Left lung (tissue), 10 donors: ENCODE results near the gene UBE3C. TPM values are rescaled to one million over a fixed set of nuclear protein-coding genes. Genes with fewer than 3 reads are reported as not detected.
A peak's percentile ranks its signal among the peaks of the same experiment; 100 is the strongest.

Experiments
- ATAC-seq: fragments of 200-7000 bp; cut with Tn5 transposase; one replicate; pipeline ENCODE4 v1.9.1; 2020; ENCODE audit warnings: moderate library complexity
- DNase-seq, 4 donors: peaks; one replicate each; pipeline ENCODE4 v3.0.0-alpha.2; 2013 to 2020
- H3K27ac ChIP-seq, 2 donors: fragments of 200-600 bp; sonication (generic) in 1 of 2; one replicate each; pipeline versions ENCODE4 v1.5.0 to v1.8.0; 2020 to 2021
- H3K27me3 ChIP-seq, 2 donors: fragments of 200-600 bp; sonication (generic) in 1 of 2; one replicate each; pipeline versions ENCODE4 v1.5.0 to v1.8.0; 2020 to 2021
- H3K36me3 ChIP-seq, 2 donors: fragments of 200-600 bp; sonication (generic) in 1 of 2; one replicate each; pipeline versions ENCODE4 v1.5.0 to v1.8.0; 2020 to 2021
- H3K4me1 ChIP-seq, 2 donors: fragments of 200-600 bp; one replicate each; pipeline ENCODE4 v1.8.0; 2021
- H3K4me3 ChIP-seq, 2 donors: fragments of 200-600 bp; sonication (generic) in 1 of 2; one replicate each; pipeline versions ENCODE4 v1.5.0 to v1.8.0; 2020 to 2021; ENCODE audit warnings: mild to moderate bottlenecking in 1 of 2
- H3K9me3 ChIP-seq, 2 donors: fragments of 200-600 bp; sonication (generic) in 1 of 2; one replicate each; pipeline versions ENCODE4 v1.5.0 to v1.8.0; 2020 to 2021
- intact Hi-C, 2 donors: fragments of 100-400 bp; cut with DNase I; formaldehyde crosslinking; loops; one replicate each; pipeline versions ENCODE4 v1.11.2 to v1.14.2; 2022
- polyA plus RNA-seq, 6 donors: library from polyadenylated mRNA; unstranded; fragments of 120-200 nt; gene quantifications; one replicate each; pipeline ENCODE4 v1.2.1, GENCODE V29; 2013; ENCODE audit not compliant: insufficient read length in 6 of 6
- total RNA-seq, 2 donors: library from RNA; stranded (reverse); fragmentation: NEBNext Ultra II Directional; extraction: Animal tissue kit (Norgen Biotek cat#: 25700); gene quantifications; one replicate each; pipeline ENCODE4 v1.2.1, GENCODE V29; 2021
- TF ChIP-seq, protein P1 (sequence below), 2 donors: fragments of 200-600 bp; sonication (generic) in 1 of 2; IDR thresholded peaks; one replicate each; pipeline versions ENCODE4 v1.5.0 to v1.8.0; 2021; ENCODE audit warnings: antibody characterized with exemption in 2 of 2
- donor health status: DM: no; HTN: yes; CAD: no.
- donor health status: DM: no; HTN: no; CAD: no.

The UBE3C gene
- total and polyA plus RNA-seq, 8 donors = 38.4 to 68.9 (median 43.8) TPM

DNA sequence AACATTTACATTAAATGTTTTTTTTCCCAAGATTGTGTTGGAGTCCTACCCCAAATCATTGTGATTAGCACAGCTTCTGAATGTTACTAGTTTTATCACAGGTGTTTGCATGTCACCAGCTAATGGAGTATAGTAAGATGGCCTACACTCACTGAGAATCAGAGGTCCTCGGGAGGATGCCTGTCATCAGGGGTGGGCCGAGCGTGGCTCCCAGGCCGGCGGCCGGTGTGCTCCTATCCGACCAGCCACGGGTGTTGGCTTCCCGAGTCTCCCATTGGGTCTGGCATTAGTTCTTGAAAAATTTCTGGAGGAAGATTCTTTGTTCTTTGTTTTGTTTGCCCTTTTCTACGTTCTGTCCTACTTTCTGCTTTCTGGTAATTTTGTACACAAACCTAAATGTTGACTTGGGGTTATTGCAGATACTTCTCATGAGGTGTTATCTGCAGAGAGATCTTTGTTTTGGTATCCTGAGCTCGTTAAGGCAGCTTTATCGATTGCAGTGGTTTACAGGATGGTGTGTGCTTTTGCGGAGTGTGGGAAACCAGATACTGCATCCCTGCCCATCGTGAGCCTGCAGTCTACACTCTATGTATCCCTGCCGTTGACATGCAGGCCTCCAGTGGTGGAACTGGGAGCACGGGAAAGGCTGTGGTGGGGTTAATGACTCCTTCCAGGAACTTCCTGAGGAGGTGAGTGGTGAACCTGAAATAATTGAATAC lies 130.8 kb downstream of the UBE3C start:
- no peaks in the 10 kb centered on the region for H3K27me3 ChIP-seq
- intact Hi-C loops = no loop called here
- DNase-seq = peak in 1 of 4 donors; percentile 53
- peaks cover 0 to 66% of the 10 kb centered on the region in 2 donors for H3K36me3 ChIP-seq
- peaks cover 7 to 21% of the 10 kb centered on the region in 2 donors for H3K4me1 ChIP-seq
- H3K4me3 ChIP-seq = no peak overlapping the region
- H3K9me3 ChIP-seq = no peaks in the 10 kb centered on the region
- no peak overlapping the region for H3K27ac ChIP-seq
- TF ChIP-seq, protein P1, sequence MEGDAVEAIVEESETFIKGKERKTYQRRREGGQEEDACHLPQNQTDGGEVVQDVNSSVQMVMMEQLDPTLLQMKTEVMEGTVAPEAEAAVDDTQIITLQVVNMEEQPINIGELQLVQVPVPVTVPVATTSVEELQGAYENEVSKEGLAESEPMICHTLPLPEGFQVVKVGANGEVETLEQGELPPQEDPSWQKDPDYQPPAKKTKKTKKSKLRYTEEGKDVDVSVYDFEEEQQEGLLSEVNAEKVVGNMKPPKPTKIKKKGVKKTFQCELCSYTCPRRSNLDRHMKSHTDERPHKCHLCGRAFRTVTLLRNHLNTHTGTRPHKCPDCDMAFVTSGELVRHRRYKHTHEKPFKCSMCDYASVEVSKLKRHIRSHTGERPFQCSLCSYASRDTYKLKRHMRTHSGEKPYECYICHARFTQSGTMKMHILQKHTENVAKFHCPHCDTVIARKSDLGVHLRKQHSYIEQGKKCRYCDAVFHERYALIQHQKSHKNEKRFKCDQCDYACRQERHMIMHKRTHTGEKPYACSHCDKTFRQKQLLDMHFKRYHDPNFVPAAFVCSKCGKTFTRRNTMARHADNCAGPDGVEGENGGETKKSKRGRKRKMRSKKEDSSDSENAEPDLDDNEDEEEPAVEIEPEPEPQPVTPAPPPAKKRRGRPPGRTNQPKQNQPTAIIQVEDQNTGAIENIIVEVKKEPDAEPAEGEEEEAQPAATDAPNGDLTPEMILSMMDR (IDR thresholded peaks at IDR 0.05) = no peak
- ATAC-seq = no peak

DNA sequence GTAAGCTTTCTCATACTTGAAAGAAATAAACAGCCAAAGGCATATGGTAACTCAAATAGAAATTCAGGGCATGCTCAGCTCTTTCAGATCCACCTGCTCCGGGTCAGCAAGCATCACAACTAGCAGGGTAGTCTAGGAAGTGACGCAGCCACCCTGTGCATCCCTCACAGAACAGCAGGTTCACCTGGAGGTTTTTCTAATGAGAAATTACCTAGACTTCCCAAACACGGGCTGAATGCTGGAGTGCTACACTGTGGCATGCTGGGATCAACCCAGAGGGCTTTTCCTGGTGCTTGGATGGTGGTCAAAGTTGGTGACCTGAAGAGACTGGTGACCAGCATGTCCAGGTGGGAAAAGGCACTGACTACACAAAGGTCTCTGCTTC lies 131.3 kb downstream of the UBE3C start:
- DNase-seq = no peak
- TF ChIP-seq, protein P1 (IDR thresholded peaks at IDR 0.05) = no peak
- H3K4me1 ChIP-seq = peaks cover 7 to 22% of the 10 kb centered on the region in 2 donors
- no peak overlapping the region for H3K4me3 ChIP-seq
- ATAC-seq = no peak
- H3K36me3 ChIP-seq = peaks cover 0 to 62% of the 10 kb centered on the region in 2 donors
- no peaks in the 10 kb centered on the region for H3K27me3 ChIP-seq
- no peak overlapping the region for H3K27ac ChIP-seq
- H3K9me3 ChIP-seq = no peaks in the 10 kb centered on the region
- intact Hi-C loops = no loop called here

- peak in 1 of 4 donors; percentile 49 for DNase-seq
- ATAC-seq = no peak
- peaks cover 0 to 49% of the 10 kb centered on the region in 2 donors for H3K36me3 ChIP-seq
- no peaks in the 10 kb centered on the region for H3K27me3 ChIP-seq
- TF ChIP-seq, protein P1 (IDR thresholded peaks at IDR 0.05) = no peak
- H3K4me1 ChIP-seq = peaks cover 7 to 33% of the 10 kb centered on the region in 2 donors
- intact Hi-C loops = no loop called here
- H3K4me3 ChIP-seq = no peak overlapping the region
- H3K27ac ChIP-seq = peak overlapping the region in 1 of 2 donors; percentile 47
- no peaks in the 10 kb centered on the region for H3K9me3 ChIP-seq
These were observed 132.7 kb downstream of the UBE3C start for GRCh38 chr7:157271315-157271990.

GRCh38 chr7:157271991-157272324 lies 133.2 kb downstream of the UBE3C start:
- H3K4me3 ChIP-seq = no peak overlapping the region
- DNase-seq (peak in 2 of 4 donors; percentile 22 to 44), ATAC-seq (peak; percentile 75)
- TF ChIP-seq, protein P1 (IDR thresholded peaks at IDR 0.05) = no peak
- H3K9me3 ChIP-seq = no peaks in the 10 kb centered on the region
- H3K4me1 ChIP-seq = peaks cover 7 to 38% of the 10 kb centered on the region in 2 donors
- peaks cover 0 to 48% of the 10 kb centered on the region in 2 donors for H3K36me3 ChIP-seq
- no peaks in the 10 kb centered on the region for H3K27me3 ChIP-seq
- intact Hi-C loops = no loop called here
- peak overlapping the region in 1 of 2 donors; percentile 47 for H3K27ac ChIP-seq
